ENCODE data around the gene SOX5. TPM values are rescaled to one million over a fixed set of nuclear protein-coding genes. Genes with fewer than 3 reads are reported as not detected.

SOX5 gene
- total RNA-seq, 1 experiment from 2014 or later, result 3.1 TPM

DNA sequence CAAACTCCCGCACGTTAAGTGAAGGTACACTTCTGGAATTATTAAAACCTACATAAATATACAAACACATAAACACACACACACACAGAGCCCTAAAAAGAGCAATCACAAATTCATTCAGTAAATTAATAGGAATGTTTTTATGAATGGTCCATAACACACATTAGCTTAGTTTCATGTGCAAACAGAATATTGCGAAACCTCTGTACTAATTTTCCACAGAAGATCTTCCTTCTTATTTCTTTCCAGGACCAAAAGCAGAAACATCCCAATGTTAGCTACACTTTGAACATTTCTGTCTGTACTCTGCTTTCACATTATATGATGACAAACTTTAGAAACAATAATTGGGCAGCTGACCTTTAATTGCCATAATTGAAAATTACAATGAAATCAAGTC lies 101.6 kb downstream of the SOX5 start:
- Histone ChIP-seq H3T11ph (ENCODE audit: low read length) (no peak overlapping the region), H3K23ac (ENCODE audit: insufficient read length, low read depth, low read length) (no peak overlapping the region), H2BK5ac (ENCODE audit: insufficient read length, low read length) (no peak overlapping the region), H2BK12ac (ENCODE audit: insufficient read length, low read depth, low read length) (no peak overlapping the region), H2BK20ac (ENCODE audit: low read depth, low read length, poor library complexity, severe bottlenecking) (no peak overlapping the region), H4K5ac (ENCODE audit: insufficient read length, low read depth, low read length) (no peak overlapping the region), H3K79me2 (ENCODE audit: insufficient read depth, low read length) (no peaks in the 10 kb centered on the region), H3K23me2 (ENCODE audit: insufficient read length, low read depth, low read length, poor library complexity, severe bottlenecking) (no peaks in the 10 kb centered on the region), H4K20me1 (ENCODE audit: control insufficient read depth, insufficient read depth, insufficient read length) (no peaks in the 10 kb centered on the region), H3K9ac (ENCODE audit: extremely low read depth, insufficient read length, low read length) (no peak overlapping the region), H3K79me1 (ENCODE audit: insufficient read depth, low read depth, low read length, poor library complexity, severe bottlenecking) (no peaks in the 10 kb centered on the region), H2BK15ac (ENCODE audit: low read depth, low read length) (no peak overlapping the region), H3K27me3 (ENCODE audit: insufficient read depth, low read length) (no peaks in the 10 kb centered on the region), H2BK120ac (ENCODE audit: low read depth, low read length, poor library complexity, severe bottlenecking) (no peak overlapping the region), H3K56ac (ENCODE audit: insufficient read length, low read depth, low read length) (no peak overlapping the region), H2AFZ (ENCODE audit: low read length) (no peak overlapping the region), H3K18ac (ENCODE audit: insufficient read length, low read depth, low read length) (no peak overlapping the region), H3K14ac (ENCODE audit: insufficient read depth, low read length) (no peak overlapping the region), H3K4me2 (ENCODE audit: insufficient read depth, insufficient read length, low read length) (no peak overlapping the region), H4K91ac (ENCODE audit: insufficient read length, low read depth, low read length) (no peak overlapping the region), H3K4ac (ENCODE audit: low read depth, low read length) (no peak overlapping the region), H3K27ac (ENCODE audit: insufficient read length, low read depth, low read length) (no peak overlapping the region), H2AK5ac (ENCODE audit: insufficient read length, low read length) (no peak overlapping the region), H4K8ac (replicated peaks; ENCODE audit: insufficient read length, low read depth, low read length) (no peak overlapping the region), H3K9me3 (ENCODE audit: control insufficient read depth, low read depth, low read length) (no peaks in the 10 kb centered on the region), H3K4me1 (ENCODE audit: insufficient read depth, low read length) (no peaks in the 10 kb centered on the region)
- TF ChIP-seq, protein P1, sequence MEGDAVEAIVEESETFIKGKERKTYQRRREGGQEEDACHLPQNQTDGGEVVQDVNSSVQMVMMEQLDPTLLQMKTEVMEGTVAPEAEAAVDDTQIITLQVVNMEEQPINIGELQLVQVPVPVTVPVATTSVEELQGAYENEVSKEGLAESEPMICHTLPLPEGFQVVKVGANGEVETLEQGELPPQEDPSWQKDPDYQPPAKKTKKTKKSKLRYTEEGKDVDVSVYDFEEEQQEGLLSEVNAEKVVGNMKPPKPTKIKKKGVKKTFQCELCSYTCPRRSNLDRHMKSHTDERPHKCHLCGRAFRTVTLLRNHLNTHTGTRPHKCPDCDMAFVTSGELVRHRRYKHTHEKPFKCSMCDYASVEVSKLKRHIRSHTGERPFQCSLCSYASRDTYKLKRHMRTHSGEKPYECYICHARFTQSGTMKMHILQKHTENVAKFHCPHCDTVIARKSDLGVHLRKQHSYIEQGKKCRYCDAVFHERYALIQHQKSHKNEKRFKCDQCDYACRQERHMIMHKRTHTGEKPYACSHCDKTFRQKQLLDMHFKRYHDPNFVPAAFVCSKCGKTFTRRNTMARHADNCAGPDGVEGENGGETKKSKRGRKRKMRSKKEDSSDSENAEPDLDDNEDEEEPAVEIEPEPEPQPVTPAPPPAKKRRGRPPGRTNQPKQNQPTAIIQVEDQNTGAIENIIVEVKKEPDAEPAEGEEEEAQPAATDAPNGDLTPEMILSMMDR (conservative IDR thresholded peaks at IDR 0.05), result no peak
- Mint-ChIP-seq H3K9me3 (no peaks in the 10 kb centered on the region), H3K27ac (no peak overlapping the region; a peak in 1 of 7 replicates), H3K27me3 (ENCODE audit: low read depth) (no peaks in the 10 kb centered on the region), H3K36me3 (ENCODE audit: insufficient read depth in 1 of 3, low read depth in 3 of 3) (no peaks in the 10 kb centered on the region), H3K4me1 (peaks cover 2 to 3% of the 10 kb centered on the region in 2 experiments; a peak in 2 of 4 replicates), H3K4me3 (no peak overlapping the region)
- DNase-seq, result no peak
- no CpG with 5 or more reads among the region's 3 CpGs for WGBS (ENCODE audit: extremely low coverage, insufficient read length, low lambda C conversion rate)

Measured in H9 (cell line).